GM21619 (cell line): ENCODE measurements around the gene SUPT5H.

Source experiments
- ATAC-seq: cut with Tn5 transposase; IDR thresholded peaks from one replicate; pipeline ENCODE4 v1.9.1; 2021; ENCODE audit not compliant: unreplicated experiment

Gene SUPT5H

GRCh38 chr19:39518458-39518857 is 73.1 kb downstream of the SUPT5H start:
- ATAC-seq = no peak

- no peak for ATAC-seq
These were observed 73.6 kb downstream of the SUPT5H start for GRCh38 chr19:39518975-39519374.

- ATAC-seq = no peak
These were observed 75.4 kb downstream of the SUPT5H start for GRCh38 chr19:39520541-39521484.

GRCh38 chr19:39524495-39524894 is 79.1 kb downstream of the SUPT5H start:
- no peak for ATAC-seq

- ATAC-seq = no peak
These were observed 79.8 kb downstream of the SUPT5H start for GRCh38 chr19:39525205-39525604.
